NB4 (cell line): ENCODE measurements around the gene SIGLEC11.

Experiments
- DNase-seq: peaks from one replicate; pipeline ENCODE4 v3.0.0; 2010; ENCODE audit warnings: low read depth
- H3K4me3 ChIP-seq: one replicate; pipeline ENCODE4 v1.5.1; 2011; ENCODE audit warnings: mild to moderate bottlenecking, low read depth, low read length, moderate library complexity
- CTCF ChIP-seq: IDR thresholded peaks from one replicate; pipeline ENCODE4 v1.5.1; 2012; ENCODE audit warnings: low read depth, low read length
- MAX ChIP-seq: IDR thresholded peaks from 2 replicates; pipeline ENCODE4 v1.6.1; 2011; ENCODE audit warnings: low read depth, low read length
- MYC ChIP-seq: IDR thresholded peaks from 2 replicates; pipeline ENCODE4 v1.6.1; 2011; ENCODE audit warnings: low read depth, low read length
- POLR2A ChIP-seq: IDR thresholded peaks from 2 replicates; pipeline ENCODE4 v1.6.1; 2011; ENCODE audit warnings: mild to moderate bottlenecking; ENCODE audit not compliant: insufficient read length; ENCODE audit errors: extremely low read depth

SIGLEC11 gene

GRCh38 chr19:50003254-50003788, 42.3 kb upstream of the SIGLEC11 start:
- H3K4me3 ChIP-seq: no peak overlapping the region
- TF ChIP-seq MAX (no peak), POLR2A (no peak), MYC (no peak), CTCF (no peak)
- DNase-seq: peak; percentile 29

- TF ChIP-seq CTCF: no peak
- no peak for TF ChIP-seq MAX
- TF ChIP-seq POLR2A: no peak
- TF ChIP-seq MYC: no peak
- no peak overlapping the region for H3K4me3 ChIP-seq
- no peak for DNase-seq
Observed at GRCh38 chr19:50002386-50002960, 41.5 kb upstream of the SIGLEC11 start.

GRCh38 chr19:50001775-50002174, 40.8 kb upstream of the SIGLEC11 start:
- no peak overlapping the region for H3K4me3 ChIP-seq
- TF ChIP-seq POLR2A (no peak), CTCF (no peak), MAX (no peak), MYC (no peak)
- no peak for DNase-seq

GRCh38 chr19:50000841-50001557, 40.0 kb upstream of the SIGLEC11 start:
- peak; percentile 29 for DNase-seq
- TF ChIP-seq CTCF (no peak), POLR2A (no peak), MAX (no peak), MYC (no peak)
- no peak overlapping the region for H3K4me3 ChIP-seq

GRCh38 chr19:50000038-50000840, 39.3 kb upstream of the SIGLEC11 start:
- DNase-seq: no peak
- TF ChIP-seq POLR2A (no peak), MAX (no peak), CTCF (no peak), MYC (no peak)
- no peak overlapping the region for H3K4me3 ChIP-seq
